HFF-Myc (cell line): ENCODE data around the gene PCSK4.

Source experiments
- DNase-seq: peaks from one replicate; pipeline ENCODE4 v3.0.0-alpha.2; 2011; ENCODE audit warnings: low read depth; ENCODE audit errors: extremely low read depth
- H3K4me3 ChIP-seq: replicated peaks from 2 replicates; pipeline ENCODE4 v1.5.1; 2011; ENCODE audit warnings: low read depth, mild to moderate bottlenecking, control low read depth, low read length
- CTCF ChIP-seq: IDR thresholded peaks from 2 replicates; pipeline ENCODE4 v1.5.1; 2012; ENCODE audit warnings: mild to moderate bottlenecking, low read depth, low read length, control low read depth; ENCODE audit errors: missing control alignments

Gene PCSK4

DNA sequence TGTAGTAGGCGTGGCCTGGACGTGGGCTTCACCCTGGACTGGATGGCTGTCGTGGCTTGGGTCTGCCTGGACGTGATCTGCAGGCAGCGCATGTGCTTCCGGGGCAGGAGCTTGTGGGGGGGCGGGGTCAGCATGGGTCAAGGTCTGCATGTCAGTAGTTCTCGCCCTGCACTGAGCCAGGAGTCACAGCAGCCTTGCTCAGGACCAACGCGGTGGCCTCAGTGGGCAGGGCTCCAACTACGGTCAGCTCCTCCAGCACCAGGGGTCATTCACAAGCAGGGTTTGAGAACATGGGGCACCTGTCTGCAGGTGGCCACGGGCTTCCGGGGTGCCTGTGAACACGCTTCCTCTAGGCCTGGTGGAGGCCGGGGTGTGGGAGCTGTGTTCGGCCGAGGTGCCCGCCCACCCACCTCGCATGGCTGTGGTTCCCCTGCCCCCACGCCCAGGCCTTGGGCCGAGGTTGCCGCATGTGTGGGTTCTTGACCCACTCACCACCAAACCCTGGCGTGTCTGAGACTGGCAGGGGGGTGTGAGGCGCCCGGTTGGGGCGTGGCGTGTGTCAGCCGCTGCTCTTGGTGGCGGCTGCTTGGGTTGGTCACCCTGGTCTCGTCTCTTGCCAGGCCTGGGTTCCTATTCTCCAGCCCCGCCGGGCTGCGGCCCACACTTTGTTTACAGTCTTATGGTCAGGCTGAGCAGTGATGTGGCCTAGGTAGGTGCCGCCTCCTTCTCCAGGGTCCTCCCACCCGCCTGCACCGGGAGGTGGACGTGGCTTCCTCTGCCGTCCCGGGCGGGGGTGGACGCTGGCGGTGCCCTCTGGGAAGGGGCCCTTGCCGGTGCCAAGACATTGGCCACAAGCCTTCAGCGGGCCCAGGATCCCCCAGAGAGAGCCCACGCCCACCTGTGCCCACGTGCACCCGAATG lies 56.8 kb downstream of the PCSK4 start:
- no peak overlapping the region for H3K4me3 ChIP-seq
- TF ChIP-seq CTCF, result no peak
- no peak for DNase-seq

DNA sequence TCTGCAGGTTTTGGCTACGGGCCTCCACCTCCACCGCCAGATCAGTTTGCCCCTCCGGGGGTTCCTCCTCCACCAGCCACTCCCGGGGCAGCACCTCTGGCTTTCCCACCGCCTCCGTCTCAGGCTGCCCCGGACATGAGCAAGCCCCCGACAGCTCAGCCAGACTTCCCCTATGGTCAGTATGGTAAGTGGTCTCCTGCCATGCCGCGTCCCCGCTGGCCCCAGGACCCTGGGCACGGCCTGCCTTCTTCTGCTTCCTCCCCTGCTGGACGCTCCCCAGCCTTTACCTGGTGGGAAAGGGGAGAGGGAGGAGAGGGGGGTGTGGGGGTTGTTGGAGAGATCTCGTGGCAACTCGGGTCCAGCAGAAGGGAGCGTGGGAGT lies 57.7 kb downstream of the PCSK4 start:
- H3K4me3 ChIP-seq, result no peak overlapping the region
- TF ChIP-seq CTCF, result no peak
- no peak for DNase-seq

DNA sequence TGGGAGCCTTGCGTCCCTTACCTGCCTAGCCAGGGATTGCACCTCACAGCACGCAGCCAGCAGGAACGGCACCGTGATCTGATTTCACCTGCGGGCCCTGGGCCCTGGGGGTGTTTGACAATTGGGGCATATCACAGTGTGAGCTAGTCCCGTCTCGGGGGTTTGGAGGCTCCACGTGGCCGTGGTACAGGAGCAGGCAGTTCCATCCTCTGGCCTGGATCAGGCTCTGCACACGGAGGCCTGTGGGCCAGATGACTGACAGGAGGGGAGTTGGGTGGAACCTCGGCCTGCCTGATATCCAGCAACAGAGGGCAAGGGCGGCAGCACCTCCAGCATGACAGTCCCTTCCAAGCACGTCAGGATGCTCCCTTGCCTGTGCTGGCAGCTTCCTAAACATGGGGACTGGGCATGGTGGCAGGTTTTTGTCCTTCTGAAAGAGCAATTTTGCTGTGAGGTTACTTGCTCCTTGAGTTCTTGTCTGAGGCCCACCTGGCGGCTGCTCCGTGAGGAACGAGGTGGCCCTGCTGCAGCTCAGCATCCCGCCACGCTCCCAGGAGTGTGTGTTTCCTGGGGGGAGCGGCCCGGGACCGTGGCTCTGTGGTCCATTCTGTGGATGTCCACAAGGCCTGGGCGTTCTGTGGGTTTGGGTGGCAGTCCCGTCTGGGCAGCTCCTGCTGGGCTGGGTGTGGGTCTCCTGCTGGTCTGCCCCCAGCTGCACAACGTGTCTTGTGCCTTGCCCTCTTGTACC lies 58.2 kb downstream of the PCSK4 start:
- H3K4me3 ChIP-seq, result no peak overlapping the region
- DNase-seq, result no peak
- no peak for TF ChIP-seq CTCF
